HepG2 (cell line): ENCODE measurements around the gene SLC16A5. TPM values are rescaled to one million over a fixed set of nuclear protein-coding genes. Genes with fewer than 3 reads are reported as not detected.
A peak's percentile ranks its signal among the peaks of the same experiment; 100 is the strongest.

Experiments
- CHCHD3 ChIP-seq: sonication (generic); formaldehyde crosslinking; IDR thresholded peaks from 2 replicates; pipeline ENCODE4 v1.8.0; 2022; ENCODE audit warnings: mild to moderate bottlenecking, missing genetic modification reagents, moderate library complexity
- KAT7 ChIP-seq: IDR thresholded peaks from 2 replicates; pipeline ENCODE4 v1.6.1; 2018; ENCODE audit warnings: borderline replicate concordance, missing compliant biosample characterization
- KDM6A ChIP-seq: IDR thresholded peaks from 2 replicates; pipeline ENCODE4 v1.6.1; 2016; ENCODE audit warnings: low read depth
- XBP1 ChIP-seq: sonication (generic); formaldehyde crosslinking; IDR thresholded peaks from 2 replicates; pipeline ENCODE4 v1.5.0; 2020; ENCODE audit warnings: missing genetic modification reagents
- ZFP1 ChIP-seq: IDR thresholded peaks from 2 replicates; pipeline ENCODE4 v1.6.1; 2016
- ZMAT3 ChIP-seq: sonication (generic); formaldehyde crosslinking; conservative IDR thresholded peaks from 2 replicates; pipeline ENCODE4 v1.7.0; 2021; ENCODE audit warnings: missing genetic modification reagents
- ZNF10 ChIP-seq: sonication (generic); formaldehyde crosslinking; IDR thresholded peaks from 2 replicates; pipeline ENCODE4 v1.4.0; 2020; ENCODE audit warnings: mild to moderate bottlenecking, low read depth, missing genetic modification reagents, borderline replicate concordance
- ZNF160 ChIP-seq: sonication (generic); formaldehyde crosslinking; IDR thresholded peaks from 2 replicates; pipeline ENCODE4 v1.8.0; 2022; ENCODE audit warnings: mild to moderate bottlenecking, inconsistent platforms, missing genetic modification reagents
- ZNF232 ChIP-seq: sonication (generic); formaldehyde crosslinking; IDR thresholded peaks from 2 replicates; pipeline ENCODE4 v1.4.0; 2020; ENCODE audit warnings: missing genetic modification reagents, borderline replicate concordance
- ZNF782 ChIP-seq: sonication (generic); formaldehyde crosslinking; IDR thresholded peaks from 2 replicates; pipeline ENCODE4 v1.4.0; 2020; ENCODE audit warnings: missing genetic modification reagents, mild to moderate bottlenecking, borderline replicate concordance
- polyA plus RNA-seq, 8 experiments: library from polyadenylated mRNA; depleted of rRNA in 3 of 8; stranded (reverse) in 7 of 8; unstranded in 1 of 8; fragments of >200 nt; fragmentation: Illumina TruSeq in 4 of 8; extraction: Trizol in 4 of 8; gene quantifications; 2 replicates each; pipeline versions ENCODE4 v1.2.1 to v1.2.3, GENCODE V29; 2011 to 2016; ENCODE audit warnings: low read depth in 4 of 8, missing spikeins in 1 of 8, mixed read lengths in 1 of 8; ENCODE audit not compliant: insufficient read depth in 1 of 8
- total RNA-seq, 5 experiments: library from RNA; depleted of rRNA; stranded (reverse); fragments of >200 nt; fragmentation: Illumina TruSeq; extraction: Trizol; gene quantifications; 2 replicates each; pipeline ENCODE4 v1.2.3, GENCODE V29; 2016; ENCODE audit warnings: low read depth in 1 of 5
- TF ChIP-seq, protein P1 (sequence below): sonication (generic); formaldehyde crosslinking; IDR thresholded peaks from 2 replicates; pipeline ENCODE4 v1.5.1; 2020; ENCODE audit warnings: mild to moderate bottlenecking, missing genetic modification reagents, borderline replicate concordance
- TF ChIP-seq, protein P2 (sequence below): sonication (generic); formaldehyde crosslinking; conservative IDR thresholded peaks from 2 replicates; pipeline ENCODE4 v1.5.0; 2020; ENCODE audit warnings: missing genetic modification reagents
- TF ChIP-seq, protein P3 (sequence below): sonication (generic); formaldehyde crosslinking; IDR thresholded peaks from 2 replicates; pipeline ENCODE4 v1.5.1; 2020; ENCODE audit warnings: missing genetic modification reagents, mild to moderate bottlenecking, borderline replicate concordance
- TF ChIP-seq, protein P4 (sequence below): sonication (generic); formaldehyde crosslinking; IDR thresholded peaks from 2 replicates; pipeline ENCODE4 v1.4.0; 2020; ENCODE audit warnings: missing genetic modification reagents, borderline replicate concordance
- TF ChIP-seq, protein P5 (sequence below): sonication (generic); formaldehyde crosslinking; IDR thresholded peaks from 2 replicates; pipeline ENCODE4 v1.4.0; 2020; ENCODE audit warnings: missing genetic modification reagents; ENCODE audit errors: not compliant biosample characterization

SLC16A5 gene
- total and polyA plus RNA-seq, 2 of the 13 experiments (the other 11 are each of a cell fraction or from before 2014, with no cell fraction given) = 0.69 to 5.6 TPM

DNA sequence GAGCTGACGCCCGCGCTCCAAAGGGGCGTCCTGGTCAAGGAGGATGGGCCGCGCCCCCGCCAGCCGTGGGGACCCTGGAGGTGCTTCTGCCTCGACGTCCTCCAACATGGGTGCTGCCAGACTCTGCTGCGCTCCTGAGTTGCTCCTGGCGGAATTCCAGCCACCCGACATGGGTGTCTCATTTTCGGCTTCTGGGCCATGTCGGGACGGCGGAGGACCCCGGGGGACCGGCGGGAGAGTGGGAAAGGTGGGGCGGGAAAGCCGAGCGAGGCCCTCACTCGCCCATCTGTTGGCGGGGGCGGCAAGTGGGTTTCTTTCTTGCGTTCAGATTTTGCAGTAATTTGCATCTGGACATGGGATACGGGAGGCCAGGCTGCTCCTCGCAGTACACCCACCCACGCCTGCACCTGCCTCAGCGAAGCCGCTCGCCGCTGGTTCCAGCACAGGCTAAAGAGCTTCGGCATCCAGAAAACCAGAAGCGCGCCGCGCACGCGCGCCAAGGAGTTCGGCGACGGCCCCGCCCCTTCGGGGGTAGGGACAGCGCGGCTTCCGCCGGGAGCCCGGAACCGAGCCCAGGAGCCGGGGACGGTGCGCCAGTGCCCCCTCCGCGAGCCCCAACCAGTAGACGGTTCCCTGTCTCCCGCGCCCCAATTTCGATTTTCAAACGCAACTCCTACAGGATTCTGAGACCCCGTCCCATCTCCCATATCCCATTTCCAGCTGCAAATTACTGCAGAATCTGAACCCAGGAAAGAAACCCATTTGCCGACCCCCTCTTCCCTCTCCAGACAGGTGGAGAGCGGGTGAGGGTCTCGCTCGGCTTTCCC lies 21.9 kb downstream of the SLC16A5 start, which contains the start of gene ARMC7 (continued):
- TF ChIP-seq, protein P1, sequence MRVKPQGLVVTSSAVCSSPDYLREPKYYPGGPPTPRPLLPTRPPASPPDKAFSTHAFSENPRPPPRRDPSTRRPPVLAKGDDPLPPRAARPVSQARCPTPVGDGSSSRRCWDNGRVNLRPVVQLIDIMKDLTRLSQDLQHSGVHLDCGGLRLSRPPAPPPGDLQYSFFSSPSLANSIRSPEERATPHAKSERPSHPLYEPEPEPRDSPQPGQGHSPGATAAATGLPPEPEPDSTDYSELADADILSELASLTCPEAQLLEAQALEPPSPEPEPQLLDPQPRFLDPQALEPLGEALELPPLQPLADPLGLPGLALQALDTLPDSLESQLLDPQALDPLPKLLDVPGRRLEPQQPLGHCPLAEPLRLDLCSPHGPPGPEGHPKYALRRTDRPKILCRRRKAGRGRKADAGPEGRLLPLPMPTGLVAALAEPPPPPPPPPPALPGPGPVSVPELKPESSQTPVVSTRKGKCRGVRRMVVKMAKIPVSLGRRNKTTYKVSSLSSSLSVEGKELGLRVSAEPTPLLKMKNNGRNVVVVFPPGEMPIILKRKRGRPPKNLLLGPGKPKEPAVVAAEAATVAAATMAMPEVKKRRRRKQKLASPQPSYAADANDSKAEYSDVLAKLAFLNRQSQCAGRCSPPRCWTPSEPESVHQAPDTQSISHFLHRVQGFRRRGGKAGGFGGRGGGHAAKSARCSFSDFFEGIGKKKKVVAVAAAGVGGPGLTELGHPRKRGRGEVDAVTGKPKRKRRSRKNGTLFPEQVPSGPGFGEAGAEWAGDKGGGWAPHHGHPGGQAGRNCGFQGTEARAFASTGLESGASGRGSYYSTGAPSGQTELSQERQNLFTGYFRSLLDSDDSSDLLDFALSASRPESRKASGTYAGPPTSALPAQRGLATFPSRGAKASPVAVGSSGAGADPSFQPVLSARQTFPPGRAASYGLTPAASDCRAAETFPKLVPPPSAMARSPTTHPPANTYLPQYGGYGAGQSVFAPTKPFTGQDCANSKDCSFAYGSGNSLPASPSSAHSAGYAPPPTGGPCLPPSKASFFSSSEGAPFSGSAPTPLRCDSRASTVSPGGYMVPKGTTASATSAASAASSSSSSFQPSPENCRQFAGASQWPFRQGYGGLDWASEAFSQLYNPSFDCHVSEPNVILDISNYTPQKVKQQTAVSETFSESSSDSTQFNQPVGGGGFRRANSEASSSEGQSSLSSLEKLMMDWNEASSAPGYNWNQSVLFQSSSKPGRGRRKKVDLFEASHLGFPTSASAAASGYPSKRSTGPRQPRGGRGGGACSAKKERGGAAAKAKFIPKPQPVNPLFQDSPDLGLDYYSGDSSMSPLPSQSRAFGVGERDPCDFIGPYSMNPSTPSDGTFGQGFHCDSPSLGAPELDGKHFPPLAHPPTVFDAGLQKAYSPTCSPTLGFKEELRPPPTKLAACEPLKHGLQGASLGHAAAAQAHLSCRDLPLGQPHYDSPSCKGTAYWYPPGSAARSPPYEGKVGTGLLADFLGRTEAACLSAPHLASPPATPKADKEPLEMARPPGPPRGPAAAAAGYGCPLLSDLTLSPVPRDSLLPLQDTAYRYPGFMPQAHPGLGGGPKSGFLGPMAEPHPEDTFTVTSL (CRISPR knock-in tag) = no peak; the same call in none of the 2 replicates
- TF ChIP-seq, protein P2, sequence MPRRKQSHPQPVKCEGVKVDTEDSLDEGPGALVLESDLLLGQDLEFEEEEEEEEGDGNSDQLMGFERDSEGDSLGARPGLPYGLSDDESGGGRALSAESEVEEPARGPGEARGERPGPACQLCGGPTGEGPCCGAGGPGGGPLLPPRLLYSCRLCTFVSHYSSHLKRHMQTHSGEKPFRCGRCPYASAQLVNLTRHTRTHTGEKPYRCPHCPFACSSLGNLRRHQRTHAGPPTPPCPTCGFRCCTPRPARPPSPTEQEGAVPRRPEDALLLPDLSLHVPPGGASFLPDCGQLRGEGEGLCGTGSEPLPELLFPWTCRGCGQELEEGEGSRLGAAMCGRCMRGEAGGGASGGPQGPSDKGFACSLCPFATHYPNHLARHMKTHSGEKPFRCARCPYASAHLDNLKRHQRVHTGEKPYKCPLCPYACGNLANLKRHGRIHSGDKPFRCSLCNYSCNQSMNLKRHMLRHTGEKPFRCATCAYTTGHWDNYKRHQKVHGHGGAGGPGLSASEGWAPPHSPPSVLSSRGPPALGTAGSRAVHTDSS = no peak
- TF ChIP-seq, protein P3, sequence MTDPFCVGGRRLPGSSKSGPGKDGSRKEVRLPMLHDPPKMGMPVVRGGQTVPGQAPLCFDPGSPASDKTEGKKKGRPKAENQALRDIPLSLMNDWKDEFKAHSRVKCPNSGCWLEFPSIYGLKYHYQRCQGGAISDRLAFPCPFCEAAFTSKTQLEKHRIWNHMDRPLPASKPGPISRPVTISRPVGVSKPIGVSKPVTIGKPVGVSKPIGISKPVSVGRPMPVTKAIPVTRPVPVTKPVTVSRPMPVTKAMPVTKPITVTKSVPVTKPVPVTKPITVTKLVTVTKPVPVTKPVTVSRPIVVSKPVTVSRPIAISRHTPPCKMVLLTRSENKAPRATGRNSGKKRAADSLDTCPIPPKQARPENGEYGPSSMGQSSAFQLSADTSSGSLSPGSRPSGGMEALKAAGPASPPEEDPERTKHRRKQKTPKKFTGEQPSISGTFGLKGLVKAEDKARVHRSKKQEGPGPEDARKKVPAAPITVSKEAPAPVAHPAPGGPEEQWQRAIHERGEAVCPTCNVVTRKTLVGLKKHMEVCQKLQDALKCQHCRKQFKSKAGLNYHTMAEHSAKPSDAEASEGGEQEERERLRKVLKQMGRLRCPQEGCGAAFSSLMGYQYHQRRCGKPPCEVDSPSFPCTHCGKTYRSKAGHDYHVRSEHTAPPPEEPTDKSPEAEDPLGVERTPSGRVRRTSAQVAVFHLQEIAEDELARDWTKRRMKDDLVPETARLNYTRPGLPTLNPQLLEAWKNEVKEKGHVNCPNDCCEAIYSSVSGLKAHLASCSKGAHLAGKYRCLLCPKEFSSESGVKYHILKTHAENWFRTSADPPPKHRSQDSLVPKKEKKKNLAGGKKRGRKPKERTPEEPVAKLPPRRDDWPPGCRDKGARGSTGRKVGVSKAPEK (CRISPR knock-in tag) = no peak; the same call in 1 of the 2 replicates
- TF ChIP-seq ZNF232 (CRISPR knock-in tag) = peak; percentile 71; the same call in 1 of the 2 replicates
- TF ChIP-seq, protein P4, sequence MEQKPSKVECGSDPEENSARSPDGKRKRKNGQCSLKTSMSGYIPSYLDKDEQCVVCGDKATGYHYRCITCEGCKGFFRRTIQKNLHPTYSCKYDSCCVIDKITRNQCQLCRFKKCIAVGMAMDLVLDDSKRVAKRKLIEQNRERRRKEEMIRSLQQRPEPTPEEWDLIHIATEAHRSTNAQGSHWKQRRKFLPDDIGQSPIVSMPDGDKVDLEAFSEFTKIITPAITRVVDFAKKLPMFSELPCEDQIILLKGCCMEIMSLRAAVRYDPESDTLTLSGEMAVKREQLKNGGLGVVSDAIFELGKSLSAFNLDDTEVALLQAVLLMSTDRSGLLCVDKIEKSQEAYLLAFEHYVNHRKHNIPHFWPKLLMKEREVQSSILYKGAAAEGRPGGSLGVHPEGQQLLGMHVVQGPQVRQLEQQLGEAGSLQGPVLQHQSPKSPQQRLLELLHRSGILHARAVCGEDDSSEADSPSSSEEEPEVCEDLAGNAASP (CRISPR knock-in tag) = peak; percentile 33; the same call in 1 of the 2 replicates
- TF ChIP-seq CHCHD3 (CRISPR knock-in tag) = no peak
- 0 out of 2 replicates have a peak, but pooled peaks have one; percentile 25 for TF ChIP-seq ZFP1 (CRISPR knock-in tag)
- TF ChIP-seq XBP1 = peak; percentile 14; the same call in 1 of the 2 replicates
- TF ChIP-seq ZNF782 (CRISPR knock-in tag) = no peak
- no peak for TF ChIP-seq ZNF10
- TF ChIP-seq KDM6A (CRISPR knock-in tag) = no peak
- no peak; the same call in 1 of the 2 replicates for TF ChIP-seq KAT7 (CRISPR knock-in tag)
- TF ChIP-seq ZMAT3 = peak; percentile 92; the same call in 1 of the 2 replicates
- TF ChIP-seq, protein P5, sequence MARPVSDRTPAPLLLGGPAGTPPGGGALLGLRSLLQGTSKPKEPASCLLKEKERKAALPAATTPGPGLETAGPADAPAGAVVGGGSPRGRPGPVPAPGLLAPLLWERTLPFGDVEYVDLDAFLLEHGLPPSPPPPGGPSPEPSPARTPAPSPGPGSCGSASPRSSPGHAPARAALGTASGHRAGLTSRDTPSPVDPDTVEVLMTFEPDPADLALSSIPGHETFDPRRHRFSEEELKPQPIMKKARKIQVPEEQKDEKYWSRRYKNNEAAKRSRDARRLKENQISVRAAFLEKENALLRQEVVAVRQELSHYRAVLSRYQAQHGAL (CRISPR knock-in tag) = no peak
- 0 out of 2 replicates have a peak, but pooled peaks have one; percentile 32 for TF ChIP-seq ZNF160
